HG03135 (cell line): ENCODE measurements around the gene MARCKSL1.
"Not testable (repeated sequence)": the region's sequence is repeated elsewhere in the genome, so short reads cannot be mapped to it uniquely, and the experiment has no call there.

ENCODE experiments used
- ATAC-seq: cut with Tn5 transposase; IDR thresholded peaks from one replicate; pipeline ENCODE4 v1.9.1; 2021; ENCODE audit warnings: mild to moderate bottlenecking, moderate library complexity; ENCODE audit not compliant: unreplicated experiment

MARCKSL1 gene

DNA sequence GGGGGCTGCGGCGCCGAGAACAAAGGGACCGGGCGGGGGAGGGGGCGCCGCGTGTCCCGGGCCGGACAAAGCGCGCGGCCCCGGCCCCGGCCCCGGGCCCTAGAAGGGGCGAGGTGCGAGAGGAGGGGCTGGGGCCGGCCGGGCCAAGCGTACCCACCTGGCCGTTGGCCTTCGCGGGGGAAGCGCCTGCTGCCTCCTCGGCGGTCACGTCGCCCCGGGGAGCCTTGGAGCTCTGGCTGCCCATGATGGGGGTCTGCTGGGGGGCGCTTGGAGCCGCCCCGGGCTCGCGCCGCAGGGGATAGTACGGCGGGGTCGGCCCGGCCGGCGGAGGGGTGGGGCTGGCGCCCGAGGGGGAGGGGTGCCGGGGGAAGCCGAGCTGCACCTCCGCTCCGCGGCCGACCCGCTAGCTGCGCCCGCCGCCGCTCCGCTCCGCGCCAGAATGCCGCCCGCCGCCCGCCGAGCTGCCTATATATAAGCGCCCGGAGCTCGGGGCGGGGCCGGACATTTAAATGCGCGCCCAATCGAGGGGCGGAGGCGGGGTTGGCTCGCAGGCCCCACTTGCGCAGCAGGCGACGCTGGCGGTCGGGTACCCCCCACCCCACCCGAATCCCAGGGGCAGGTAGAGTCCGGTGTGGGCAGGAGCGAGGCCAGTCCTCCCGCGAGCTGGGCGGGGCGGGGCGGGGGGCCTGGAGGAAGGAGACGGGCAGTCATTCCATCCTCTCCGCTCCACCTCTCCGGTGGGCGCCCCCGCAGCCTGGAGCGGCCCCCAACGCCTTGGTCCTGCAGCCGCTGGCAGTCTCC is at the start of gene MARCKSL1:
MARCKSL1 (minus strand) TSS at position 444 of the 801 bp plus-strand sequence; CDS start at position 244, 200 bp downstream.
- peak; percentile 47 for ATAC-seq

GRCh38 chr1:32380057-32380456 is 44.0 kb upstream of the MARCKSL1 start:
- no peak for ATAC-seq

DNA sequence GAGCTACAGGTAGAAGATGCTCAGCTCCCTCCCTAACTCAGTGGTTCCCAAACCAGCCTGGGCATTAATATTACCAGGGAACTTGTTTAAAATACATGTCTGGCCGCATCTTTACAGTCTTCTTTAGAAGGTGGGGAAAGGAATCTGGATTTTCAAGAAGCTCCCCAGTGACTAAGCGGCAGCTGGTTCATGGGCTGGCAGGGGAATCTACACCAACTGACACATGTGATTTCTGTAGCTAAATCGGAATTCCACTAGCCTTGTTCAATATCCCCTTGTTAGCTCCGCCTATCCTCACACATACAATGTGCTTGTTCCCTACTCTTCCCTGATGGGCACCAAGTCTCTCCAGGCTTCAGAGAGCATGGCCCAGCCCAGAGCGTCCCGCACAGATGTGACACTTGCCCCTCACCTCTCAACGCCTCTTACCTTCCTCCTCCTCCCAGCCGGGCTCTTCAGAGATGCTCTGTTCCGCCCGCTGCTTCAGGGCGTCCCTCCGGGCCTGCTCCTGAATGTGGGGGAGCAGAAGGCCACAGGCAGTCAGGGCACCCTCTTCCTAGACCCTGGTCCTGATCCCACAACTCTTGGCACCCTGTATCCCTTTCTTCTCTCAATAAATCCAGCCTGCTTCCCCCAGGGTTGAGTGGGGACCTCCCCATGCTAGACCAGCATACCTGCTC is 41.6 kb upstream of the MARCKSL1 start:
- no peak for ATAC-seq

- ATAC-seq, result no peak
Observed at GRCh38 chr1:32376199-32376598, 40.2 kb upstream of the MARCKSL1 start.

DNA sequence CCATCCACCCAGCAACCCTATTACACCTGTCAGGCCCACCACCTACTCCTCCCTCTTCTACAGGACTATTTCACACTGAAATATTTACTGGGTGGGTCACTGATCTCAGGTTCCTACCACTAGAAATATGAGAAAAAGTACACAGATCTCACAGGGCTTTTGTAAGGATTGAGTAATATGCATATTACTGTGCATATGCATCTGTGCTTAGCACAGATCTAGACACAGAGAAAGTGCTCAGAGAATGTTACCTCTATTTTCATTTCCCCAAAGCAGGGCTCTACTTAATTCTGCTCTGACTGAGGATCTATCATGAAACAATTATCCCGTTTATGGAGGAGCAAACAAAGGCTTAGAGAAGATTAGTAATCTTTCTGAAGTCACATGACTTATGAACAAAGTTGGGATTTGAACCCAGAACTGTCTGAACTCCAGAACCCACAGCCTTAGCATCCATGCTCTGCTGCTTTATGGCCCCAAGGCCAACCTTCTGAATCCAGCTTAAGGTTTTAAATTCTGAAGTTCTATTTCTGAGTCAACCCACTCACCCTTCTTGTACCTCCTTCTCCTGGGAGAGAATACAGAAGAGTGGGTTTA is 38.1 kb upstream of the MARCKSL1 start:
- no peak for ATAC-seq

GRCh38 chr1:32372149-32372756 is 36.2 kb upstream of the MARCKSL1 start:
- ATAC-seq, result no peak

- no peak for ATAC-seq
Observed at GRCh38 chr1:32367912-32368635, 32.0 kb upstream of the MARCKSL1 start.

DNA sequence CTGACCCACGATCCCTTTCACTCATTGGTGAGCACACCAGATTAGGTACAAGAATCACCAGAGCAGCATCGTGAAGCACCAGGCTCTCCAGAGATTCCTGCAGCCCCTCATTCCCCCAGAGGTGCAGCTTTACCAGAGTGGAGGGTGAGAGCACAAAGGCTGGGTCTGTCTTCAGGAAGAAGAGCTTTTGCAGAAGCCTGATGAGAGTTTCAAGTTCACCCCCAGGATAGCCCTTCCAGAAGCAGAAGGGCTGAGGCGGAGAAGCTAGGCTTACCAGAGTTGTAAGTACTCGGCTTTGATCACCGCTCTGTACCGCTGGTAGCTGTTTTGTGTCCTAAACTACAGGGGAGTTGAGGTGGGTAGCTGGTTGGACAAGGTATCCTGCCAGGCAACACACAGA is 29.4 kb upstream of the MARCKSL1 start:
- no peak for ATAC-seq

- ATAC-seq, result no peak
Observed at GRCh38 chr1:32364836-32365235, 28.8 kb upstream of the MARCKSL1 start.

GRCh38 chr1:32363713-32364112 is 27.7 kb upstream of the MARCKSL1 start:
- ATAC-seq, result no peak

DNA sequence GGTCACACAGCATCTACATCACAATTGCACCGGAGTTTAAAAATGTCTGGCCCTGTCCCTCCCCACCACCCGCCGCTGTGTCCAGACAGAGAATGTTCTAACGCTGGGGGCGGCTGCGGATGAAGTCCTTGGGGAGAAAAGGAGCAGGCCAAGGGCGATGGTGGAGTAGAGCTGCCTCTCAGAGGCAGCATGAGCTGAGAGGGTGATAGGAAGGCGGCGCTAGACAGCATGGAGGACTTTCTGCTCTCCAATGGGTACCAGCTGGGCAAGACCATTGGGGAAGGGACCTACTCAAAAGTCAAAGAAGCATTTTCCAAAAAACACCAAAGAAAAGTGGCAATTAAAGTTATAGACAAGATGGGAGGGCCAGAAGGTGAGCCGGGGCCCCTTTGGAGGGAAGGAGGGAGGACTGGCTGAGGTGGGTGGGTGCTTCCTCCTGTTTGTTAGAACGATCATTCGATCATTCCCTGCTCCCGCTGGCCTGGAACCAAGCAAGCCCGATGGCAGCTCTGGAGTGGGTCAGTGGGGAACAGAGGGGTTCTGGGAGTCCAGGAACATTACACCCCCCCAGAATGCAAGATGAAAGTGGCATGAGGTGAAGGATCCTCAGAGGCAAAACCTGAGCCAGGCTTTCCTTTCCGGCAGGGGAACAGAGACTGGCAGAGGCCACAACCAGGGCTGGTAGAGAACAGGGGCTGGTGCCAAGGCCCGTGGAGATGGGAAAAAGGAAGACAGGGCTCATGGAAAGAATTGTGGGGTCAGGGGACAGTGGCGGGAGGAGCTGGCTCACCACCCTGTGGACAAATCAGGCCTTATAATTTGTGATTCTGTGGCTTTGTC is 26.7 kb upstream of the MARCKSL1 start, which contains the start of the genes FAM229A and TSSK3:
FAM229A (minus strand) TSS at position 12 of the 840 bp plus-strand sequence. CDS start 394 bp downstream, outside the sequence.
TSSK3 (plus strand) TSS at position 66 of the 840 bp plus-strand sequence; CDS start at position 229, 163 bp downstream.
- no peak for ATAC-seq

- no peak for ATAC-seq
Observed at GRCh38 chr1:32361674-32362473, 25.8 kb upstream of the MARCKSL1 start.

DNA sequence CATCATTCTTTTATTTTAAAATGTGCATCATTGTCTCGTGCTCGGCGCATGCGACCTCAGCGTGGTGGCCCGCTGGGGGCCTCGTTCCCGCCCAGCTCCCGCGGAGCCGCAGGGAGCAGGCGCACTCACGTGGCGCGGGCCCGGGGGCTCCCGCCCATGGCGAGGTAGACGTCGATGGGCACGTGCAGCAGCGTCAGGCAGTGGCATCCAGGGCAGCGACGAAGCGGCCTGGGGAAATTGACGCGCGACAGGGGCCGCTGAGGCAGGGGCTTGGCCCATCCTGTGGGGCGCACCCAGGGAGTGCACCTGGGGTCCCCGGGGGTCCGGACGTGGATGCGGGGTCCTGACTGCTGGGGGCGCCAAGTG is 25.3 kb upstream of the MARCKSL1 start:
- no peak for ATAC-seq

GRCh38 chr1:32358435-32358834 is 22.4 kb upstream of the MARCKSL1 start:
- ATAC-seq, result no peak

- no peak for ATAC-seq
Observed at GRCh38 chr1:32357614-32358013, 21.6 kb upstream of the MARCKSL1 start.

DNA sequence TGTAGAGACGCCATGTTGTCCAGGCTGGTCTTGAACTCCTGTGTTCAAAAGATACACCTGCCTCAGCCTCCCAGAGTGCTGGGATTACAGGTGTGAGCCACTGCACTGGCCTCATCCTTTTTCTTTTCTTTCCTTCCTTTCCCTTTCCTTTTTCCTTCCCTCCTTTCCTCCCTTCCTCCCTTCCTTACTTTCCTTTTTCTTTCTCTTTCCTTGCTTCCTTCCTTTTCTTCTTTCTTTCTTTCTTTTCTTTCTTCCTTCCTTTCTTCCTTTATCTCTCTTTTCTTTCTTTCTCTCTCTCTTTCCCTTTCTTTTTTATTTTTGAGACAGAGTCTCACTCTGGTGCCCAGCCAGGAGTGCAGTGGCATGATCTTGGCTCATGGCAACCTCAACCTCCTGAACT is 20.4 kb upstream of the MARCKSL1 start:
- no peak for ATAC-seq

- not testable (repeated sequence) for ATAC-seq
Observed at GRCh38 chr1:32355778-32356177, 19.7 kb upstream of the MARCKSL1 start.

GRCh38 chr1:32353886-32354570 is 18.0 kb upstream of the MARCKSL1 start:
- no peak for ATAC-seq
